ENCODE data around the gene NDFIP2. TPM values are rescaled to one million over a fixed set of nuclear protein-coding genes. Genes with fewer than 3 reads are reported as not detected.

Gene NDFIP2
- total RNA-seq, 2 experiments from 2014 or later: 0.54 to 4.0 TPM

DNA sequence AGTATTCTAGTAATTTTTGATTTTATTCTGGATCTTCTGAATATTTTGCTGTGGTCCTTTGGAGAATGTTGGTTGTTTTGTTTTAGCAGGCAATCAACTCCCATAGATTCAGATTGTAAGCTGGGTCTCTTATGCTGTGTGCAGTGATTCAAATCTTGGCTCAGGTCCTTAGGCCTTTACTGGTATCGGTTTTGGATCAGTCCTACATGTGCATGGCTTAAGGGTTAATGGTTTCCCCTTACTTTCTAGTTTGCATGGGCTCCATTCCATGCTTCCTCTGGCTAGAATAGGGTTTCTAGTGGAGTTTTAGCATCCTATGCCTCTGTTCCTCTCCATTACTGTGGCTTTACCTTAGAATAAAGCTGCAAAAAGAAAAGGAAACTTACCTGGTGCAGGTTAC is 16.1 kb downstream of the NDFIP2 start:
- TF ChIP-seq, protein P1, sequence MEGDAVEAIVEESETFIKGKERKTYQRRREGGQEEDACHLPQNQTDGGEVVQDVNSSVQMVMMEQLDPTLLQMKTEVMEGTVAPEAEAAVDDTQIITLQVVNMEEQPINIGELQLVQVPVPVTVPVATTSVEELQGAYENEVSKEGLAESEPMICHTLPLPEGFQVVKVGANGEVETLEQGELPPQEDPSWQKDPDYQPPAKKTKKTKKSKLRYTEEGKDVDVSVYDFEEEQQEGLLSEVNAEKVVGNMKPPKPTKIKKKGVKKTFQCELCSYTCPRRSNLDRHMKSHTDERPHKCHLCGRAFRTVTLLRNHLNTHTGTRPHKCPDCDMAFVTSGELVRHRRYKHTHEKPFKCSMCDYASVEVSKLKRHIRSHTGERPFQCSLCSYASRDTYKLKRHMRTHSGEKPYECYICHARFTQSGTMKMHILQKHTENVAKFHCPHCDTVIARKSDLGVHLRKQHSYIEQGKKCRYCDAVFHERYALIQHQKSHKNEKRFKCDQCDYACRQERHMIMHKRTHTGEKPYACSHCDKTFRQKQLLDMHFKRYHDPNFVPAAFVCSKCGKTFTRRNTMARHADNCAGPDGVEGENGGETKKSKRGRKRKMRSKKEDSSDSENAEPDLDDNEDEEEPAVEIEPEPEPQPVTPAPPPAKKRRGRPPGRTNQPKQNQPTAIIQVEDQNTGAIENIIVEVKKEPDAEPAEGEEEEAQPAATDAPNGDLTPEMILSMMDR (conservative IDR thresholded peaks at IDR 0.05; ENCODE audit: low read length): no peak
- no peak for TF ChIP-seq EZH2phosphoT487 (IDR thresholded peaks at IDR 0.05; ENCODE audit: borderline replicate concordance, low read depth, low read length)
- no TSS peak for BruUV-seq (replicated peaks)
- no peaks in the 10 kb centered on the region for H3K79me2 ChIP-seq (ENCODE audit: insufficient read depth, low read depth, low read length)

DNA sequence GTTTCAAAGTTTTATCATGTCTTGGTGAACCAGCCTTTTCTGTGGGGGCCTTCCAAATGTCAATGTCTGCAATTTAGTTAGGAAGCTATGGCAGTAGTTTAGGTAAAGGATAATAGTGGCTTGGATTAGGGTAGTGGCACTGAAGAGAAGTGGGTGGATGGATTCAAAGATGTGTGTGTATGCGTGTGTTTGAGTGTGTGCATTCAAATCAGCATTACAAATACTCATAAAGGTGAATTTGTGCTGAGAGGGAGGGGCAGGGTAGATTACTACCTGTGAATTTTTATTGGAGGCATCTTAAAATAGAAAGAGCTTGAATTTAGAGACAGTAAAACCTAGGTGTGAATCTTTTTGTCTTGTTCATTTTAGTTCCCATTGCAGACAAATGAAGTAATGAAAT is 16.9 kb downstream of the NDFIP2 start:
- Histone ChIP-seq H4K20me1 (ENCODE audit: insufficient read depth, low read length) (no peaks in the 10 kb centered on the region), H3K79me2 (ENCODE audit: insufficient read depth, low read depth, low read length) (no peaks in the 10 kb centered on the region), H3K4me2 (ENCODE audit: low read length) (no peak overlapping the region), H3K4me1 (ENCODE audit: insufficient read depth, low read length, poor library complexity, severe bottlenecking) (no peaks in the 10 kb centered on the region), H3K9me2 (ENCODE audit: insufficient read depth, low read length) (no peaks in the 10 kb centered on the region), H3K9me3 (ENCODE audit: low read length) (no peaks in the 10 kb centered on the region), H3K27ac (ENCODE audit: low read depth, low read length, poor library complexity, severe bottlenecking) (no peak overlapping the region), H3K4me3 (ENCODE audit: low read depth, low read length, poor library complexity, severe bottlenecking) (no peak overlapping the region), H3K36me3 (ENCODE audit: insufficient read depth, low read length) (no peaks in the 10 kb centered on the region), H2AFZ (ENCODE audit: low read length) (no peak overlapping the region)
- intact Hi-C loops (cut with micrococcal nuclease; ENCODE audit: unreplicated experiment): no loop called here
- ChIA-PET POLR2A (no interaction called here), CTCF (ENCODE audit: unreplicated experiment) (no interaction called here)
- BruUV-seq (replicated peaks): no TSS peak
- no peak for TF ChIP-seq EZH2phosphoT487 (IDR thresholded peaks at IDR 0.05; ENCODE audit: borderline replicate concordance, low read depth, low read length)
- TF ChIP-seq, protein P1 (conservative IDR thresholded peaks at IDR 0.05; ENCODE audit: low read length): no peak
- no peak for DNase-seq (ENCODE audit: low spot score)

More for the DNA sequence above, 16.1 kb downstream of the NDFIP2 start:
- Histone ChIP-seq H3K4me3 (ENCODE audit: low read depth, low read length, poor library complexity, severe bottlenecking) (no peak overlapping the region), H3K4me1 (ENCODE audit: insufficient read depth, low read length, poor library complexity, severe bottlenecking) (no peaks in the 10 kb centered on the region), H3K9me3 (ENCODE audit: low read length) (no peaks in the 10 kb centered on the region), H3K4me2 (ENCODE audit: low read length) (no peak overlapping the region), H2AFZ (ENCODE audit: low read length) (no peak overlapping the region), H3K27ac (ENCODE audit: low read depth, low read length, poor library complexity, severe bottlenecking) (no peak overlapping the region), H3K36me3 (ENCODE audit: insufficient read depth, low read length) (no peaks in the 10 kb centered on the region), H4K20me1 (ENCODE audit: insufficient read depth, low read length) (no peaks in the 10 kb centered on the region), H3K9me2 (ENCODE audit: insufficient read depth, low read length) (no peaks in the 10 kb centered on the region)
- CTCF ChIA-PET (ENCODE audit: unreplicated experiment): no interaction called here
- no peak for DNase-seq (ENCODE audit: low spot score)
- POLR2A ChIA-PET: no interaction called here
- intact Hi-C loops (cut with micrococcal nuclease; ENCODE audit: unreplicated experiment): no loop called here

DNA sequence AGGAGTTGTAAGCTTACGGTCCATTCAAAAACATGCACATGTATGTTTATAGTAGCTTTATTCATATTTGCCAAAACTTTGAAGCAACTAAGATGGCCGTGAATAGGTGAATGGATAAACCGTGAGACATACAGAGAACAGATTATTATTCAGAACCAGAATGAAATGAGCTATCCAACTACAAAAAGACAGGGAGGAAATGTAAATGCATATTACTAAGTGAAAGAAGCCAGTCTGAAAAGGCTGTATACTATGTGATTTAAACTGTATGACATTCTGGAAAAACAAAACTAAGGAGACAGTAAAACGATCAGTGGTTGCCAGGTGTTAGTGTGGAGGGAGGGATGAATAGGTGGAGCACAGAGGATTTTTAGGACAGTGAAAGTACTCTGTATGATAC is 19.9 kb downstream of the NDFIP2 start:
- DNase-seq (ENCODE audit: low spot score): no peak
- Histone ChIP-seq H3K36me3 (ENCODE audit: insufficient read depth, low read length) (no peaks in the 10 kb centered on the region), H4K20me1 (ENCODE audit: insufficient read depth, low read length) (no peaks in the 10 kb centered on the region), H3K4me3 (ENCODE audit: low read depth, low read length, poor library complexity, severe bottlenecking) (no peak overlapping the region), H3K9me3 (ENCODE audit: low read length) (no peaks in the 10 kb centered on the region), H3K4me2 (ENCODE audit: low read length) (no peak overlapping the region), H2AFZ (ENCODE audit: low read length) (no peak overlapping the region), H3K9me2 (ENCODE audit: insufficient read depth, low read length) (no peaks in the 10 kb centered on the region), H3K79me2 (ENCODE audit: insufficient read depth, low read depth, low read length) (no peaks in the 10 kb centered on the region), H3K4me1 (ENCODE audit: insufficient read depth, low read length, poor library complexity, severe bottlenecking) (no peaks in the 10 kb centered on the region), H3K27ac (ENCODE audit: low read depth, low read length, poor library complexity, severe bottlenecking) (no peak overlapping the region)
- POLR2A ChIA-PET: interaction anchor here (0.9 to 1.7 kb wide), 3 partner anchors 13 to 22 kb away, joined by 3 to 4 read pairs (median 4); no protein-coding TSS in a partner anchor
- intact Hi-C loops (cut with micrococcal nuclease; ENCODE audit: unreplicated experiment): no loop called here
- BruUV-seq (replicated peaks): no TSS peak
- TF ChIP-seq, protein P1 (conservative IDR thresholded peaks at IDR 0.05; ENCODE audit: low read length): no peak
- no peak for TF ChIP-seq EZH2phosphoT487 (IDR thresholded peaks at IDR 0.05; ENCODE audit: borderline replicate concordance, low read depth, low read length)
- CTCF ChIA-PET (ENCODE audit: unreplicated experiment): no interaction called here

All from OCI-LY7 (cell line).